GM18870 (cell line): Measurements from ENCODE around the gene CDK18.

Experiments
- ATAC-seq: cut with Tn5 transposase; IDR thresholded peaks from one replicate; pipeline ENCODE4 v1.9.1; 2021; ENCODE audit warnings: moderate library complexity; ENCODE audit not compliant: unreplicated experiment

Gene CDK18

DNA sequence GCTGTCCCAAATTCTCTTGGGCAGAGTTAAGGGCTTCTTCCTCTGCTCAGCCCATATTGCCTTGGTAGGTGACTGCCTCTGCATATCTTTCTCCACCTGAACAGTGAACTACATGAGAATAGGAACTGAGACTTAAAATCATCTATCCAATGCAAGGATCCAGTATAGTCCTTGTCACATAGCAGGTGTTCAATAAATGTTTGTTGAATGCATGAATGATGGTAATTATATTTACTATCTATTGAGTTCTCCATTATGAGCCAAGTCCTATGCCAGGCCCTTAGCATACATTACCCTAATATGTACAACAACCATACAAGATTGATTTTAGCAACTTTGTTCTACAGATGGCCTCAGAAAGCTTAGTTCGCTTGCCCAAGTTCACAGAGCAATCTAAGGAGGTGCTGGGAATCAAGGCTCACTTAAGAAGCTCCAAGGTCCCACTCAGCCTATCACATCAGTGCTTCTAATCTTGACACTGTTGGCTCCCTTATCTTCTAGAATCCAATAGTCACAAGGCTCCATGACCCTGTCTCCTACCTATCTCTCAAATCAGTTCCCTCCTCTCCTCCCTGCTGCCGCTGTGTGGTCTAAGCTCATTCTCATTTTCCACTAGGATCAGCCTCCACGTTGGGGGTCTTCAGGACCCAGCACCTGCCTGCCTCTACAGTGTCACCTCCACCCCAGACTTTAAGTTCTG is 2.2 kb upstream of the CDK18 start:
- ATAC-seq = no peak

DNA sequence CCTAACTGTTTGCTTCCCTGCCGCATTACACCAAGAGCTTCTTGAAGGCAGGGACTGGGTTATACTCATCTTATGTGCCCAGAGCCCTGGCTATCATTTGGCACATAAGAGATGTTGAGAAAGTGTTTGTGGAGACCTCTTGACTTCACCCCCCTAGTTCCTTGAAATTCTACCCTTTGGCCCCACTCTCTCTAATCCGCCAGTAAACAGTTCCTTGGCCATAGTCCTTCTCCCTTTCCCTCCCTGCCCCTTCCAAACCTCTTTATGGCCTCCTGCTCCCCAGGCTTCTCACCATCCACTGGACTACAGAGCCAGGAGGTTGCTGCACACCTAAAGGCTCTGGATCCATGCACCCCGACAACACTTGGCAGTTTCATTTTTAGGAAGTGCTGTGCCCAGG is 1.5 kb upstream of the CDK18 start:
- ATAC-seq = no peak

DNA sequence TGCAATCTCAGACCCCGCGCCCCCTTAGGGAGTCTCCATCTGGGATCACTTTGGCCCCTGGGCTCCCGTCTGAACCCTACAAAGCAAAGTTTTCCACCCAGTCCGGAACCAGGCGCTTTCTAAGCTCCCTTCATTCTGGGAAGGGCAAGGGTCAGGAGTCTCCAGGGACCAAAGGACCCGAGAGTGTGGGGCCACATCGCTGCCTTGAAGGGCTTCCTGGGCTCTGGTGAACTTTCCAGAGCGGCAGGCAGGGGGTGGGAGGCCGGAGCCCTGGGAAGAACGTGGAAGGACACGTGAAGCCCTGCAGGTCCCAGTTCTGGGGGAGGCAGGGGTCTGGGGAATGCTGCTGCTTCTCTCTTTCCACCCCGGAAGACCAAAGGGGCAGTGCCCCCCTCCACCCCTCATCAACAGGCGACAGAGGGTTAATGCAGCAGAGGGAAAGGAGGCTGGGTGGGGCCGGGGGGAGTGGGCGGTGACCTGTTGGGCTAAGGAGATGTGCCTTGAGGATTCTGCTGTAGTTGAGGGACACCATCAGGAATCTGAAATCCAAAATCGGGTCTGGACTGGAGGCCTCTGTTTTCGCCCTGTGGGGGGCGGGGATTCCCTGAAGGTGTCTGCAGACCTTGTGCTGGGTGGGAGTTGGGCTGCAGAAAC is 734 bp downstream of the CDK18 start:
- no peak for ATAC-seq

DNA sequence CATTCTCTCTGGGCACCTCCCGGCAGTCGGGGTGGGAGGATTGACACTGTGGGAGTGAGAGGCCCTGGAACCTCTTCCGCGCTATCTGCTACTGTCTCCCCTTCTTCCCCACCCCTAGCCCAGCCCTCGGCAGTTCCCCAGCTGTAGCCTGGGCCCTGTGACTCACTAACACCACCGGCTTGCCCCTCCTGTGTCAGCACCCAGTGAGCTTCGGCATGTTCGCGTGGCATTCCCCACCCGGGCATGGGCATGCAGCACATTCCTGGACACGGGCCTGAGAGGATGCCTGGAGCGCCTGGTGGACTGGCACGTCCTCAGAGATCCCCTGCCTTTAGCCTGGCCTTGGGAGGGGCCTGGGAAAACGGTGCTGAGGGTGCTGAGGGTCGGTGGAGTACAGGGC is 1.3 kb downstream of the CDK18 start:
- no peak for ATAC-seq

DNA sequence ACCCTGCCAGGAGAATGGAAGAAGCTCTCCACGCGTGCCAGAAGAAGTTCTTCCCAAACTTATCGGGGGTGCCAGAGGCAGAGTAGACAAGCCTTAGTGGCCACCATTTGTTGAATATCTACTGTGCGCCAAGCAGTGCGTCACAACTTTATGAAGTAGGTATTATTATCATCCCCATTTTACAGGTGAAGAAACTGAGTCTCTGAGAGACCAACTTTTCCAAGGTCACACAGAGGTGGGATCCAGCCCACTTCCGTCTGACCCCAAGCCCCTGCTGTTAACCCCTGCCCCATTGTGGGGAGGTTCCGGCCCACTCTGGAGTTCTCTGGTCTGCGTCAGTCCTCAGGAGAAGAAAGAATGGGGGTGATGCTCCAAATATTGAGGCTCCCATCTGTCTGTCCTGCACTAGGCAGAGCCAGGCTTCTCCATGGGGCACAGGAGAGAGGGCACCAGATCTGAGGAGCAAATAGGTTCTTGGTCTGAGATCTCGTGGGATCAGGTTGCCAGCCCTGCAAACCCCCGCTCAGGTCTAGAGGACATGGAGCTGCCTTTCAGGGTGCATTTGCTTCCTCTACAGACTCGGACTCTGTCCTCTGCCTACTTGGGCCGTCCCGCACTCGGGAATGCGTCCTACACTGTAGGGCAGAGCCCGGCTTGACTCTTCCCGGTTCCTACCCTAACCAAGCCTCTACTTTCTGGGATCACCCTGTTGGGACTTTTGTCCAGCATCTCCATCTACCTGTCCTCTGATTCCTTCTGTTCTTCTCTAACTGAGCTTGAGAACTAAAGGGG is 2.1 kb downstream of the CDK18 start:
- ATAC-seq = no peak

DNA sequence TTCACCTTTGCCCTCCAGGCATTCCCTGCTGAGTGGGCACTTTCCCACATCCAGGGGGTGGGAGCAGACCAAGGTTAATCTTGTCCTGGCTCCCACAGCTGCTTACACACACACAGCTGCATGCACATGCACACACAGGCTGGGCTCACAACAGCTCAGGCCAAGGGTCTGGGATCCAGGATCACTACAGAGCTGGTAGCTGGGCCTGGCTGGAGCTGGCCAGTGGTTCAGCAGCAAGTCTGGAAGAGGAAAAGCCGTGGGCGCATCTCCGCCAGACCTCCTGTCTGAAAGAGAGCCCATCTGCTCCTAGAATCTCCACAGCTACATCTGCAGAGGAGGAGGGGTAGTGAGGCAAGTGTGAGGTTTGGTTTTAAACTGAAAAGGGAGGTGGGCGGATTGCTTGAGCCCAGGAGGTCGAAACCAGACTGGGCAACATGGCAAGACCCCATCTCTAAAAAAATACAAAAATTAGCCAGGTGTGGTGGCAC is 3.8 kb downstream of the CDK18 start:
- ATAC-seq = no peak

DNA sequence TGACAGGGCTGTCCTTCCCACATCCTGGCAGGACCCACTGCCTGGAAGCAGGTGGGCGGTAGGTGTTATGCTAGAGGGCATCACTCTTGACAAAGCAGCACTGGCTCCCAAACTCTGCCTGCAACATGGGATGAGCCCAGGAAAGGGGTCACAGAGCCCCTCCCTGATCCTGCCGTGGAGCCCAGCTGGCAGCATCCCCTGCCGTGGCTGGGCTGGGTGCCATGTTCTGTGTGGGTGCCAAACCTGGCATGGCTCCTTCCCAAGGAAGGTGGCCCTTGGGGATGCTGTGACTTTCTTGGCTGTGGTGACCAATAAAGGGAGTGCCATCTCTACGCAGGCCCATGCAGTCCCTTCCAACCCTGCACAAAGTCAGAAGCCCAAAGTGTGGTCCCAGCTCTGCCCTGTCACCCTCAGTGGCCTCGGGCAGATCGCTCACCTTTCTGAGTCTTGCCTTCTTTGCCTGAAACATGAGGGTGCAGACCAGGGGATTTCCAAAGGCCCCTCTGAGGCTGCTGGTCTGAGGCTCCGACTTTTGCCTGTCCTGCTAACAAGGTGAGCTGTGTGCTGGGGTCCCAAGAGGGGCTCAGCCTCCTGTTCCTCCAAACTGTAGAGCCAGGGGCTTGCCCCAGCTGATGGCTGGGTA is 6.0 kb downstream of the CDK18 start:
- ATAC-seq = no peak

DNA sequence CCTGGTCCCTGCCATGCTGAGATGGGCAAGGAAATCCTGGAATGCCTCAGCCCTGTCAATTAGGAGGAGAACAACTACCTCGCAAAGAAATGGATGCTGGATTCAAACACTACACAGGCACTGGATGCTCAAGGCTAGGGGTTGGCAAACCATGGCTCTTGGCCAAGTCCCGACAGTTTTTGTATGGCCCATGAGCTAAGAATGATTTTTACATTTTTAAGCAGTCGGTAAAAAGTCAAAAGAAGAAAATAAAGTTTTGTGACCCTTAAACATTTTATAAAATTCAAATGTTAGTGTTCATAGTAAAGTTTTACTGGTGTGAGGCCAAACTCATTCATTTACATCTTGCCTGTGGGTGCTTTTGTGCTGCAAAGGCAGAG is 6.5 kb downstream of the CDK18 start:
- no peak for ATAC-seq

DNA sequence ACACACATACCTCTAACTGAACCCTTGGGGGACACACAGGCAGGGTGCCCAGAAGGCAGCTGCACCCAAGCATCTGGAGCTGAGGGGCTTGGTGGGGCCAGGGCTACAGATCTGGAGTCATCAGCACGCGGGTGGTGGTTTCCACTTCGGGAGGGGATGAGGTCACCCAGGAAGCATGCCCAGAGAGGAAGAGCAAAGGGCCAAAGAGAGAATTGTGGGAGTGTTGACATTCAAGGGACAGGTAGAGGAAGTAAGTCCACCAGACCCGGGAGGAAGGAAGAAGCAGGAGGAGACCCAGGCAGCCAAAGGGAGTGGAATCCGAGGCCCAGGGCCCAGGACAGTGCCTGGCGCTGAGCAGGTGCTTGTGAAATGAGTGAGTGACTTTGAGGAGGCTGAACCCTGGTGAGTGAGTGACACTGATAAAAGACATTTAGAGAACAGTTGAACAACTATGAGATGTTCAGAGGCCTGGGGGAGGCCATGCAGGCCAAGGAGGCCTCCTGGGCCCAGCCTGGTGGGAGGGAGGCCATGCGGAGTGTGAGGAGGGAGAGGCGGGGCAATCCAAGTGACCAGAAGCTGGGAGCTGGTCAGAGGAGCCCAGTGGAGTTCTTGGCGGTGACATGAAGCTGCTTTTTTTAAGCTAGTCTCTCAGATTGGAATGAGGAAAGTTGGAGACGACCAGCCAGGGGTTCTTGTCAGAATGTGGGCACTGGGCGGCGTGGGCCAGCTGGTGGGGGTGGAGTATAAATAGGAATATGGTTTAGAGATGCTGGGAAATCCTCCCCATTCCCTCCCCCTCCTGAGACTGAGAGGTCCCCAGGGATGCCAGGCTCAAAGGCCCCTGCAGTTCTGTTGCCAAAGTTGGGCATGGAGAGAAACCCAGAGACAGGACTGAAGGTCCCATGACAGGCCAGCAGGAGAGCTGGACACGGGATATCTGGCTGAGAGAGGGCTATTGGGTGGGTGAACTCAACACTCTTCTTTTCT is 7.9 kb downstream of the CDK18 start:
- ATAC-seq = no peak

DNA sequence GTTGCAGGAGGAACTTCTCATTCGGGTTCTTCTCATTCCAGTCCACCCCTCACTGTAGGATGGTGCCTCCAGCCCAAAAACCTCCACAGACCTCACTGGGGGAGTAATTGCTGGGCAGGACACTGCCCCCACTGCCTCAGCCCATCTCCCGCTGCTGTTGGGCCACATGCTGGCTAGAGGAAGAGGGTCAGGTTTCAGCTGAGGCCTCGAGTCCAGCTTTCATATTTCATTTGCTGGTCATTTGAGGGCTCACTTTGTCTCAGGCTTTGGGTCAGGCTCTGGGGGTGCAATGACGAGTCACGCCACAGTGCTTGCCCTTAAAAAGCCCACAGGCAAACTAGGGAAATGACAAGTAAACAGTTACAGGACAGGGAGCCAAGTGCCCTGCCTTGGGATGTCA is 9.3 kb downstream of the CDK18 start:
- ATAC-seq = no peak

DNA sequence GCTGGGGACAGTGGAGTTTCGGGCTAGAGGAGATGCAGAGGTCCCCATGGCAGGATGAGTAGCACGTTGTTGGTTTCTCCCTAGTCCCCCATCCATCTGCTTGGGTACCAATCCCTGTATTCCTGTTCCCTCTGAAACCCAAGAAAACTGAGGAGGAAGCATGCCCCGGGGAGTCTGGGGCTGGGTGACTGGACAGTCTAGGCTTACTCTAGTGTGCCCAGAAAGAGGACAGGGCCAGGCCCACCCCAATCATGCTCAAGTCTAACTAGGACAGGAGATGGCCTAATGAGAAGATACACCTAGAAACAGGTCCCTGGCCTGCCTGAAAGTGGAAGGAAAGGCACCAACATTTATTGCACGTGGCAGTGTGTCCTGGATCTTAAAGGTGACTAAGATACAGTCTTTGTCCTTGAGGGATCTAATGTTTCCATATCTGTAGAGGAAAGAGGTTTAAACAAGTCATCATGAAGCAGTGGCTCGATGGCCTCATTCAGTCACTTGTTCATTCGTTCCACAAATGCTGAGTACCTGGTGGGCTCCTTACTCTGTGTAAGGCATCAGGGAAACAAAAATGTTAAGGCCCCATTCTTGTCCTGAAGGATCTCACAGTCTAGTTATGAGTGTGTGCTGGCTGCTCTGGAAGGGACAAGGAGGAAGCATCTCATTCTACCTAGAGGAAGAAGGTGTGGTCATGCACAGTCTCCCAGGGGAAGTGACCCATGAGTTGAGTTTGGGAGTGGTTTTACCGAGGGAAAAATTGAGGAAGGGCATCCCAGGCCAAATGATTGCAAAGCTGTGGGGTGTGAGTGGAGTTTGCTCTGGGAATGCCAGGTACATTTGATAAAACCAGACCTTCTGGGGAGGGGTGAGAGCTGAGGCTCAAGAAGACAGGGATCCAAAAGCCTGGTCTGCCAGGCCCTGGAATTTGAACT is 10.0 kb downstream of the CDK18 start:
- ATAC-seq = no peak

DNA sequence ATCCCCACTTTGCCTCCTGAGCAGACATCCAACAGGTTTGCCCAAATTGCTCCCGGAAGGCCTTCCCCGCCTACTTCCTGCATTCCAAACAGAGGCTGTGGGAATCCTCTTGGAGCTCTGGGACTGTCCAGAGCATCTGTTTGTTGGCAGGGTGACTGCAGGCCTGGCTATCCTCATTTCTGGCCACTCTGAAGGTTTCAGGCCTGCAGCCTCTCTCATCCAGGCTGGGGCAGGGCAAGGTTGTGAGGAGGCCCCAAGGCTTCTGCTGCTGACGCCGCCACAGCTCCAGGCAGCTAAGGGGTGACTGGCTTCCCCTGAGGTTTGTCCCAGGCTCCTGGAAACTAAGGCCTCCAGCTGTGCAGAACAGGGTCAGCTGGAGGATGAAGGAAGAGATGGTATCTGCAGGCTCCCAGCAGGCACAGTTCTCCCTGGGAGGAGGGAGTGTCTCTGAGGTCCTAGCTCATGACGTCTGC is 11.3 kb downstream of the CDK18 start:
- no peak for ATAC-seq

DNA sequence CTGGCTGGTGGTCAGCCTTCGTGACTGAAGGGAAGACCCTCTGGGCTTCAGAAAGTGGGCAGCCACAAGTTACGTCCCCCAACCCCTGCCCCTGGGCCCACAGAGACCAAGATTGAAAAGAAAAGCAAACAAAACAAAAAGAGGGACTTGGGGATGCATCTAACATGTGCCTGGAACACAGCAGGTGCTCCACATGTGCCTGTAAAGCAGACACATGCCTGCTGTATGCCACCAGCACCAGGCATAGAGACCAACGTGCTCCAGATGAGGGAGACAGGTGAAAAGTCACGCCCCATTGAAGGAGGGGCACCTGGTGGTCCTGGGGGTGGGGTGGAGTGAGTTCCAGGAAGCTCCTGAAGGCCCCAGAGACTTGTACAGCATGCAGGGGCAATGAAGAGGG is 11.9 kb downstream of the CDK18 start:
- no peak for ATAC-seq

DNA sequence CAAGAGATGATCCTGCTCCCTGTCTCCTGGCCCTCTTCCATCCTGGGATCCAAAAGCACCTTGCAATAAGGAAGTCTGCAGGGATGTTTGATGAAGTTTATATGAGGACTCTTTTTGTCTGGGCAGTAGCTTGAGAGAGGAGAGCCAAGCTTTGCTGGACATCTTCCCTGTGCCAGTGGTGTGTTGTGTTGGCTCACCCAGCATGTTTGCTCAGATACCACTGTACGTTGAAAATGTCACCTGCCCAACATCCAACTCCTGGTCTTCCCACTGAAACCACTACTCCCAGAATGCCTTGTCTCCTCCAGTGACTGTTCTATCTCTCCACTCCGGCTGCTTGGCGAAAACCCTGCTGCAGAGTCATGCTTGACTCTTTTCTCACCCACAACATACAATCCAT is 12.8 kb downstream of the CDK18 start:
- ATAC-seq = no peak

DNA sequence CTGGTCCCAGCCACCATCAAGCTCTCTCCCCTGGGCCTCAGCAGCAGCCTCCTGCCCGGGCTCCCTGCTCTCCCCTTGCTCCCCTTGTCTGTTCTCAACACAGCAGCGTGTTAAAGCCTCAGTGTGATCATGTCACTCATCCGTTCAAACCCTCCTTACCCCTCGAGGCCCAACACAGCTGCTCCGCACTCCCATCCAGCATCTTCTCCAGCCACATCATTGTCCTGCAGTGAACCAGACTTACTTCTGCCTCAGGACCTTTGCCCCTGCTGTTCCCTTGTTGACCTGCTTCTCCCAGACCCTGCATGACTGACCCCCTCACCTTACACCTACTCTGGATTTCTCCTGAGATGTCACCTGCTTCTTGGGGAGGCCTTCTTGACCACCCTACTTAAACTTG is 13.3 kb downstream of the CDK18 start:
- no peak for ATAC-seq

DNA sequence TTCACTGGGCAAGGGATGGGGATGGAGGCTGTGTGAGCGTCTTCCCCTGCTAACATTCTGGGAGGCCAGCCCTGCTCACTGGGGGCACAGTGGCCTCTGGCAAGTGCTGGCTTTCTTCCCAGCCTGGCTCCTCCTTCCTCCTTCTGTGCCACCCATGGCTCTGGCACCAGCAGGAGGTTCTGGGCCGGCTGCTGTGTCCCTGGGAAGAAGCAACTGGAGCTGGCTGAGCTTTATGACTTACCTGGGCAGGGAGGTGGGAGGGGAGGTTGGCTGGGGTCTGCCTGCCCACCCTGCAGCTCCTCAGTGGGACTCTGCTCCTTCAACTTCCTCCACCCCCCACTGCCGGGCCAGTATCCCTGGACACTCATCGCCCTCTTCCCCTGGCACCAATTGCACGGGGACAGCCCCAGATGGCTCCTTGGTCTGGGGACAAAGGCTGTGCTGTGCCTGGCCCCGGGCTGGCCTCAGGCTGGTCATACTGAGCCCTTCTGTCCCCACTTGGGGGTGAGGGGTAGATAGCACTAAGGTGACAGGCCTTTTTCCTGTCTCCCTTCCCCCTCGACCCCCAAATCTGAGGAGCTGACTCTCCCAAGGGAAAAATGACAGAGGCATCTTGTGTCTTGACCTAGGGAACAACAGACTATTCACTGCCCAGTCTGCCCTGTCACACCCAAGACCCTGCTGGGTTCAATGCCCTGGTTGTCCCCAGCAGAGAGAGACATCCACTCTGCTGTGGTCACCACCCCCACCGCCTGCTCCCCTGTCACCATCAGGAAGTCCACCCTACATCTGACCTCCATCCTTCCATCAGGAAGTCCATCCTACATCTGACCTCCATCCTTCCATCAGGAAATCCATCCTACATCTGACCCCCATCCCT is 14.4 kb downstream of the CDK18 start:
- no peak for ATAC-seq

DNA sequence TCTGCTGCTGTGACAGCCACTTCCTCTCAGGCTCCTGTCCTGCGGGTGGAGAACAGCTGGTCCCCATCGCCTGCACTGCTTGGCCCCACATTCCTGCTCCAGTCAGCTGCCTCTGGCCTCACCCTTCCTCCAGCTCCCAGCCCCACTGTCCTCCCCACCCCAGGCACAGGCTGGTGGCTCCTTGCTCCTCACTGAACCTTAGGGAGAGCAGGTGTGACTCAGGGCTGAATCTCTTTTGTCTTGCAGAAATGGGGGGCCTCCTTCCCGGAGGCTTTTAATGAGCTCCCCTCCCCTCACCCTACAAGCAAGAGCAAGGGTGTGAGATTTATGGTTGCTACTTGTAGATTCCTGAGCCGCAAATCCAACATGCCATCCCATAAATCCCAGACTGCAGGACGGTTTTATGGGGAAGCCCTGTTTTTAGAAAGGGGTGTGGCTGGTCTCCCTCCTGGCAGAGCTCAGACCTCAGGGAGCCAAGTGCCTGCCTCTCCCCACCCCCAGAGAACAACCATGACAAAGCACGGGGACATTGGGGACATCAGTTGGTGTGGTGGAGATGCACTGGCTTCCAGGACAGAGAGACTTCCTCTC is 15.2 kb downstream of the CDK18 start:
- no peak for ATAC-seq

DNA sequence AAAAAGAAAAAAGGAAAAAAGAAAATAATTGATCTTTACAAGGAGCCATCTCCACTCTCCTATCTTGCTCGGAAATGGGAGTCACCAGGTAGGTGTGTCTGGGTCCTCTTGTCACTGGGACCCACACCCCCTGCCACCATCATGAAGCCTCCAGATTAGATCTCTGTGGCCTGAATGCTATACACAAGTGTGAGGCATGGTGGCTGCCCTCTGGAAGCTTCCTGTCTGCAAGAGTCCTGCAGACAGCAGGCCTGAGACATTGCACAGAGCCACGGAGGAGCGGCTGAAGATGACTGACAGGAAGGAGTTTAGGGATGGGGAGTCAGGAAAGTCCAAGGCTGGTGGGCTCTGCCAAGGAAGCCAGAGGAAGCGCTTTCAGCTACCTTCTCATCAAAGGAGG is 16.2 kb downstream of the CDK18 start:
- ATAC-seq = no peak
